Body of pancreas (tissue), 4 donors: ENCODE results near the gene DDIAS. TPM values are rescaled to one million over a fixed set of nuclear protein-coding genes. Genes with fewer than 3 reads are reported as not detected.

ENCODE experiments used
- ATAC-seq: fragments of 150-250 bp; one replicate; pipeline ENCODE4 v1.9.1; 2016
- DNase-seq, 4 donors: peaks; one replicate each; pipeline ENCODE4 v3.0.0-alpha.2; 2019
- H3K27ac ChIP-seq, 4 donors: fragments of 200-600 bp; sonication (generic); 1 replicate in 3 of 4; 2 replicates in 1 of 4; pipeline versions ENCODE4 v1.5.1 to v1.6.1; 2016 to 2019; ENCODE audit warnings: mild to moderate bottlenecking in 1 of 4, mixed read lengths in 1 of 4, moderate library complexity in 1 of 4
- H3K27me3 ChIP-seq, 2 donors: fragments of 200-600 bp; sonication (generic); one replicate each; pipeline ENCODE4 v1.6.0; 2016; ENCODE audit warnings: mild to moderate bottlenecking in 1 of 2
- H3K36me3 ChIP-seq, 2 donors: fragments of 200-600 bp; sonication (generic); replicated peaks in 1 of 2; 2 replicates each; pipeline ENCODE4 v1.5.1; 2016; ENCODE audit warnings: low read depth in 2 of 2; ENCODE audit not compliant: insufficient read depth in 1 of 2
- H3K4me1 ChIP-seq: fragments of 200-600 bp; sonication (generic); one replicate; pipeline ENCODE4 v1.6.0; 2016
- H3K4me3 ChIP-seq, 2 donors: fragments of 200-600 bp; sonication (generic); 1 replicate in 1 of 2; 2 replicates in 1 of 2; pipeline ENCODE4 v1.5.1; 2016 to 2019
- H3K9me3 ChIP-seq, 3 donors: fragments of 200-600 bp; sonication (generic); 1 replicate in 2 of 3; 2 replicates in 1 of 3; pipeline ENCODE4 v1.5.1; 2016
- POLR2A ChIP-seq, 3 donors: fragments of 450-650 bp; IDR thresholded peaks; one replicate each; pipeline ENCODE4 v1.6.1; 2016; ENCODE audit warnings: antibody characterized with exemption in 3 of 3, mild to moderate bottlenecking in 2 of 3
- WGBS, 2 donors: methylation state at CpG; one replicate each; pipeline ENCODE4 v1.1.5; 2017; 5-methylcytosine and 5-hydroxymethylcytosine counted together
- intact Hi-C: fragments of 100-400 bp; cut with DNase I; formaldehyde crosslinking; loops from one replicate; pipeline ENCODE4 v1.15.1; 2023
- total RNA-seq, 2 donors: library from RNA; depleted of rRNA; stranded (reverse); fragments of >200 nt; gene quantifications; one replicate each; pipeline ENCODE4 v1.1.0, GENCODE V29; 2016
- TF ChIP-seq, protein P1 (sequence below), 7 experiments: fragments of 450-650 bp in 4 of 7; fragments of 200-600 bp in 3 of 7; sonication (generic) in 3 of 7; IDR thresholded peaks; one replicate each; pipeline ENCODE4 v1.5.1; 2016 to 2019; ENCODE audit warnings: antibody characterized with exemption in 7 of 7

Gene DDIAS
- total RNA-seq, 2 donors from 2014 or later, result not detected

DNA sequence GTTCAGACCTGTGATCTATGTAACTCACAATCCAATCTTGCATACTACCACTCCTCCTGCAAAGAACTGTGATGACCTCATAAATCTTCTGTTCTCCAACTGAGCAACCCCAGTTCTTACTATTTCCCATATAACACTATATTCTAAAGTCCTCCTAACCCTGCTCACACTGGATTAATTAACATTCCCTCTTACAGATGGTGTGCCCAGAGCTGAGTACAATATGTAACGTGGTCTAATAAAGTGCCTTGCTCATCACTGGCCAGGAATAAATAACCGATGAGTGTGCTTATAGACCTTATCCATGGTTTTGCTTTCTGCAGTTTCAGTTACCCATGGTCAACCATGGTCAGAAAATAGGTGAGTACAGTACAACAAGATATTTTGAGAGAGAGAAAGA, 29.9 kb upstream of the DDIAS start:
- no peak overlapping the region for H3K27ac ChIP-seq
- no peaks in the 10 kb centered on the region for H3K27me3 ChIP-seq
- H3K4me3 ChIP-seq, result no peak overlapping the region
- 94 to 100% methylated on average over 2 of the region's 2 CpGs for WGBS, 2 donors
- H3K4me1 ChIP-seq, result no peaks in the 10 kb centered on the region
- ATAC-seq (no peak), DNase-seq (no peak)
- TF ChIP-seq, protein P1, sequence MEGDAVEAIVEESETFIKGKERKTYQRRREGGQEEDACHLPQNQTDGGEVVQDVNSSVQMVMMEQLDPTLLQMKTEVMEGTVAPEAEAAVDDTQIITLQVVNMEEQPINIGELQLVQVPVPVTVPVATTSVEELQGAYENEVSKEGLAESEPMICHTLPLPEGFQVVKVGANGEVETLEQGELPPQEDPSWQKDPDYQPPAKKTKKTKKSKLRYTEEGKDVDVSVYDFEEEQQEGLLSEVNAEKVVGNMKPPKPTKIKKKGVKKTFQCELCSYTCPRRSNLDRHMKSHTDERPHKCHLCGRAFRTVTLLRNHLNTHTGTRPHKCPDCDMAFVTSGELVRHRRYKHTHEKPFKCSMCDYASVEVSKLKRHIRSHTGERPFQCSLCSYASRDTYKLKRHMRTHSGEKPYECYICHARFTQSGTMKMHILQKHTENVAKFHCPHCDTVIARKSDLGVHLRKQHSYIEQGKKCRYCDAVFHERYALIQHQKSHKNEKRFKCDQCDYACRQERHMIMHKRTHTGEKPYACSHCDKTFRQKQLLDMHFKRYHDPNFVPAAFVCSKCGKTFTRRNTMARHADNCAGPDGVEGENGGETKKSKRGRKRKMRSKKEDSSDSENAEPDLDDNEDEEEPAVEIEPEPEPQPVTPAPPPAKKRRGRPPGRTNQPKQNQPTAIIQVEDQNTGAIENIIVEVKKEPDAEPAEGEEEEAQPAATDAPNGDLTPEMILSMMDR (IDR thresholded peaks at IDR 0.05), result no peak
- no peak for TF ChIP-seq POLR2A (IDR thresholded peaks at IDR 0.05)
- intact Hi-C loops, result no loop called here
- no peaks in the 10 kb centered on the region for H3K36me3 ChIP-seq
- no peaks in the 10 kb centered on the region for H3K9me3 ChIP-seq

DNA sequence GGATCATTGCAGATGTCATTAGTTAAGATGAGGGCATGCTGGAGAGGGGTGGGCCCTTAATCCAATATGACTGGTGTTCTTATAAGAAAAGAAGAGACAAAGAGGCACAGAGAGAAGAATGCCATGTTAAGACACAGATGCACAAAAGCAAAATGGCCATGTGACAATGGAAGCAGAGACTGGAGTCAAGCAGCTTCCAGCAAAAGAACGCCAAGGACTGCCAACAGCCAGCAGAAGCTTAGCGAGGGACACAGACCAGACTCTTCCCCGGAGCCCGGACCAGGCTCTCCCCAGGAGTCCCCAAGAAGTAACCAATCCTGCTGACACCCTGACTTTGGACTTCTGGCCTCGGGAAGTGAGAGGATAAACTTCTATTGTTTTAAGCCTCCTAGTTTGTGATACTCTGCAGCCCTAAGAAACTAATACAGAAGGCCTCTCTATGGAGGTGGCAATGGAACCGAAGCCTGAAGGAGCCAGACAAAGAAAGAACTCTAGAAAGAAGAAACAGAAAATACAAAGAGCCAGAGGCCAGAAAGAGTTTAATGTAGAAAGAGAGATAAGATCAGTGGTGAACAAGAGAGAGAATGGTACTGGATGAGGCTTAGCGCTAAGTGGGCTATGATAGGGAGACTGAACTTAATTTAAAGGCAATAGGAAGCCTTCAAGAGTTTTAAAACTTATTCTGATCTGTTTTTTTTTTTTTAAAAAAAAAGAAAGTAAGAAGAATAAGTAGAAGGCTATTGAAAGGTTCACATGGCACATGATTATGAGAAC, 29.0 kb upstream of the DDIAS start:
- Histone ChIP-seq H3K4me3 (no peak overlapping the region), H3K27me3 (no peaks in the 10 kb centered on the region), H3K9me3 (no peaks in the 10 kb centered on the region), H3K36me3 (no peaks in the 10 kb centered on the region), H3K27ac (no peak overlapping the region), H3K4me1 (no peaks in the 10 kb centered on the region)
- intact Hi-C loops, result no loop called here
- no peak for DNase-seq
- no peak for TF ChIP-seq POLR2A (IDR thresholded peaks at IDR 0.05)
- TF ChIP-seq, protein P1 (IDR thresholded peaks at IDR 0.05), result no peak
- no peak for ATAC-seq
- 83 to 87% methylated on average over 7 of the region's 7 CpGs for WGBS, 2 donors

DNA sequence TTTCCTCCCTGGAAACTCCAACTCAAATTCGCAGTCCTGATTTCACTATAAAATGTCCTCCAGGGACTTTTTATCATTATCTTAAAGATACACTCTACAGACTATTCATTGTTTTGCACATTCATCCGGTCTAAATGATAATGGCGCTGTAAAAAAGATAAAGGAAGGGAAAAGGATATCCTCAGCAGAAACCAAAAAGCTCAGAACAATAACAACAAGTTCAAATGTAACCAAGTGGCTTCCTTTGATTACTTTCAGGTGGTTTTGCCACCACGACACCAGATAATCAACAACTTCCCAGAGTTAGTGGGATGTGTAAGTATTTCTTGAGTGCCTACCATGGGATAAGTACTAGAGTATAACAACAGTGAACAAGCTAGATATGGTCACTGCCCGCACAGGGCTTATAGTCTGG, 27.6 kb upstream of the DDIAS start:
- Histone ChIP-seq H3K4me1 (no peaks in the 10 kb centered on the region), H3K9me3 (no peaks in the 10 kb centered on the region), H3K27ac (no peak overlapping the region), H3K4me3 (no peak overlapping the region), H3K36me3 (no peaks in the 10 kb centered on the region), H3K27me3 (no peaks in the 10 kb centered on the region)
- intact Hi-C loops, result no loop called here
- DNase-seq (no peak), ATAC-seq (no peak)
- TF ChIP-seq POLR2A (IDR thresholded peaks at IDR 0.05), result no peak
- TF ChIP-seq, protein P1 (IDR thresholded peaks at IDR 0.05), result no peak
- 61 to 78% methylated on average over 5 of the region's 5 CpGs for WGBS, 2 donors

DNA sequence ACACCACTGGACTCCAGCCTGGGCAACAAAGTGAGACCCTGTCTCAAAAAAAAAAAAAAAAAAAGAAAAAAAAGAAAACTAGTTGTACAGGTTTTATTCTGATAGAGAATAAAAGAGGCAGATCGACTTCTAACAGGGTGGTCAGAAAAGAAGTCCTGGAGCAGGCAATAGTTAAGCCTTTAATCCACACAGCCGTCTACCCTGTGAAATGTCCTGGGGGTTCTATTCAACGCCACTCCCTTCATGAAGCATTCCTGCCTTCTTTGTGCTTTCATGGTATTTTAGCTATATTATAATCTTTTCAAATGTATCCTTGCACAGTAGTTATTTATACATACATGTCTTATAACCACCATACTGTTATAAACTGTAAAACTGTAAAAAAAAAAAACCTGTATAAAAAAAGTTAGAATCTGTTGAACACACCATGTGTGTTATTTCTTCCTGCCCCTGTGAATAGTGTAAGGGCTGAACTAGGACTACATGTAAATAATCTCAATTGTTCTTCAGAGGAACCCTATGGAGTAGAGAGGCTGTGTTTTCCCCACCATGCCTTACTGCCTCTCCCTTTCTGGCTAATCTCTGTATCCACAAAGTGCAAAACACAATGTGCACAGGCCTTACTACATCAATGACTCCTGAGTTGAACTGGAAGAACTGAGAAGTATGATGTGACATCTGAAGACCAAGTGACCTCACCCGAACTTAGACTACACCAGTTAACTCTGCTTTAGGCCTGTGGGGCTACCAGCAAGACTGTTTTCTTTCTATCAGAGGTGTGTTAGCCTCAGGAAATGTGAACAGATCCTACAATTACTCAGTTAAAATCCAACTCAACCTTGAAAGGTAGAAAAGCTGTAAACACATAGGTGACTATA, 26.7 kb upstream of the DDIAS start:
- DNase-seq (no peak), ATAC-seq (no peak)
- intact Hi-C loops, result no loop called here
- 81 to 83% methylated on average over 4 of the region's 4 CpGs for WGBS, 2 donors
- Histone ChIP-seq H3K36me3 (no peaks in the 10 kb centered on the region), H3K27ac (no peak overlapping the region), H3K4me3 (no peak overlapping the region), H3K4me1 (no peaks in the 10 kb centered on the region), H3K9me3 (no peaks in the 10 kb centered on the region), H3K27me3 (no peaks in the 10 kb centered on the region)
- TF ChIP-seq, protein P1 (IDR thresholded peaks at IDR 0.05), result no peak
- no peak for TF ChIP-seq POLR2A (IDR thresholded peaks at IDR 0.05)
